ENCODE results near the gene ETS1.

The ETS1 gene

GRCh38 chr11:128519338-128519737 lies 68.0 kb downstream of the ETS1 start:
- no peak for DNase-seq (ENCODE audit: low read depth in 2 of 2)

GRCh38 chr11:128518493-128519207 lies 68.7 kb downstream of the ETS1 start:
- no peak for DNase-seq (ENCODE audit: low read depth in 2 of 2)

GRCh38 chr11:128517451-128518230 lies 69.7 kb downstream of the ETS1 start:
- DNase-seq (ENCODE audit: low read depth in 2 of 2), result no peak

GRCh38 chr11:128516886-128517285 lies 70.5 kb downstream of the ETS1 start:
- DNase-seq (ENCODE audit: low read depth in 2 of 2), result no peak

GRCh38 chr11:128515826-128516778 lies 71.3 kb downstream of the ETS1 start:
- DNase-seq (ENCODE audit: low read depth in 2 of 2), result no peak

- DNase-seq (ENCODE audit: low read depth in 2 of 2), result no peak
These were observed 72.3 kb downstream of the ETS1 start for GRCh38 chr11:128515086-128515485.

- no peak for DNase-seq (ENCODE audit: low read depth in 2 of 2)
These were observed 73.3 kb downstream of the ETS1 start for GRCh38 chr11:128513915-128514681.

GRCh38 chr11:128512474-128512996 lies 74.8 kb downstream of the ETS1 start:
- no peak for DNase-seq (ENCODE audit: low read depth in 2 of 2)

GRCh38 chr11:128511712-128512111 lies 75.6 kb downstream of the ETS1 start:
- no peak for DNase-seq (ENCODE audit: low read depth in 2 of 2)

- no peak for DNase-seq (ENCODE audit: low read depth in 2 of 2)
These were observed 77.6 kb downstream of the ETS1 start for GRCh38 chr11:128509621-128510389.

- DNase-seq (ENCODE audit: low read depth in 2 of 2), result no peak
These were observed 78.4 kb downstream of the ETS1 start for GRCh38 chr11:128508770-128509510.

- DNase-seq (ENCODE audit: low read depth in 2 of 2), result no peak
These were observed 79.4 kb downstream of the ETS1 start for GRCh38 chr11:128507936-128508335.

- DNase-seq (ENCODE audit: low read depth in 2 of 2), result no peak
These were observed 80.3 kb downstream of the ETS1 start for GRCh38 chr11:128506999-128507611.

GRCh38 chr11:128506356-128506755 lies 81.0 kb downstream of the ETS1 start:
- no peak for DNase-seq (ENCODE audit: low read depth in 2 of 2)

- no peak for DNase-seq (ENCODE audit: low read depth in 2 of 2)
These were observed 81.8 kb downstream of the ETS1 start for GRCh38 chr11:128505449-128506065.

GRCh38 chr11:128504486-128504885 lies 82.9 kb downstream of the ETS1 start:
- DNase-seq (ENCODE audit: low read depth in 2 of 2), result no peak

GRCh38 chr11:128503245-128503991 lies 83.9 kb downstream of the ETS1 start:
- no peak for DNase-seq (ENCODE audit: low read depth in 2 of 2)

GRCh38 chr11:128502726-128503125 lies 84.6 kb downstream of the ETS1 start:
- DNase-seq (ENCODE audit: low read depth in 2 of 2), result no peak
